Ecto neural progenitor cell (in vitro differentiated cells): ENCODE results near the gene CNOT2.

ENCODE experiments used
- DNase-seq: peaks from one replicate; pipeline ENCODE4 v3.0.0-alpha.2; 2018; ENCODE audit warnings: low spot score

Gene CNOT2, protein sequence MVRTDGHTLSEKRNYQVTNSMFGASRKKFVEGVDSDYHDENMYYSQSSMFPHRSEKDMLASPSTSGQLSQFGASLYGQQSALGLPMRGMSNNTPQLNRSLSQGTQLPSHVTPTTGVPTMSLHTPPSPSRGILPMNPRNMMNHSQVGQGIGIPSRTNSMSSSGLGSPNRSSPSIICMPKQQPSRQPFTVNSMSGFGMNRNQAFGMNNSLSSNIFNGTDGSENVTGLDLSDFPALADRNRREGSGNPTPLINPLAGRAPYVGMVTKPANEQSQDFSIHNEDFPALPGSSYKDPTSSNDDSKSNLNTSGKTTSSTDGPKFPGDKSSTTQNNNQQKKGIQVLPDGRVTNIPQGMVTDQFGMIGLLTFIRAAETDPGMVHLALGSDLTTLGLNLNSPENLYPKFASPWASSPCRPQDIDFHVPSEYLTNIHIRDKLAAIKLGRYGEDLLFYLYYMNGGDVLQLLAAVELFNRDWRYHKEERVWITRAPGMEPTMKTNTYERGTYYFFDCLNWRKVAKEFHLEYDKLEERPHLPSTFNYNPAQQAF

GRCh38 chr12:70242695-70243509 is at the start of gene CNOT2:
Gene CNOT2, plus strand, starts transcription at chr12:70243433. Its CDS starts 34,794 bp downstream, at chr12:70278227.
- peak; percentile 98 for DNase-seq

DNA sequence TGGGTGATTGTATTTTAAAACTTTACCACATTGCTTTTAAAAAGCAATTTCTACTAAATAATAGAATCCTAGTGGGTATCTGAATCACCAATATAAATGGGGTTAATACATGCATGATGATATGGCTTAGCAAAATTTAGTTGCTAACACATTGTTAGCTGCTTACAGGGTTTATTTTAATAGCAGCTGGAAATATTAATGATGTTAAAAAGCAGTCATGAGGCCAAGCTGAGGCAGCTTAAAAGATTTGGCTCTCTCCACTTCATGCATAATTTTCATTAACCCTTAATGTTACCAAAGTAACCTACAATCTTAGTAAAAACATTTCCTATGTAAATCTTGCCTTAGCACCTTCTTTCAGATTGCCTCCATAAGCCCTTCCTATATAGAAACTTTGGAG is 49.2 kb upstream of the CNOT2 start:
- no peak for DNase-seq

- no peak for DNase-seq
Measured at GRCh38 chr12:70196811-70197281, 46.4 kb upstream of the CNOT2 start.

- no peak for DNase-seq
Measured at GRCh38 chr12:70197345-70197744, 45.9 kb upstream of the CNOT2 start.

DNA sequence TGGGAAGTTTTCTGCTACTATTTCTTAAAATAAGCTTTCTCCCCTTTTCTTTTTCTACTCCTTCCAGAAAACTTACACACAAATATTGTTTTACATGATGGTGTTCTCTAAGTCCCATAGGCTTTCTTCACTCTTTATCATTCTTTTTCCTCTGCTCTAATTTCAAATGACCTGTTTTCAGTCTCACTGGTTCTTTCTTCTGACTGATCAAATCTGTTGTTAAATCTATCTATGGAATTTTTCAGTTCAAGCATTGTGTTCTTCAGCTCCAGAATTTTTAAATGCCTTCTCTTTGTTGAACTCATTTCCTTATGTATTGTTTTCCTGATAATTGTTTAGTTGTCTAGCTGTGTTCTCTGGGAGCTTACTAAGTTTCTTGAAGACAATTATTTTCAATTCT is 29.5 kb upstream of the CNOT2 start:
- DNase-seq: no peak

DNA sequence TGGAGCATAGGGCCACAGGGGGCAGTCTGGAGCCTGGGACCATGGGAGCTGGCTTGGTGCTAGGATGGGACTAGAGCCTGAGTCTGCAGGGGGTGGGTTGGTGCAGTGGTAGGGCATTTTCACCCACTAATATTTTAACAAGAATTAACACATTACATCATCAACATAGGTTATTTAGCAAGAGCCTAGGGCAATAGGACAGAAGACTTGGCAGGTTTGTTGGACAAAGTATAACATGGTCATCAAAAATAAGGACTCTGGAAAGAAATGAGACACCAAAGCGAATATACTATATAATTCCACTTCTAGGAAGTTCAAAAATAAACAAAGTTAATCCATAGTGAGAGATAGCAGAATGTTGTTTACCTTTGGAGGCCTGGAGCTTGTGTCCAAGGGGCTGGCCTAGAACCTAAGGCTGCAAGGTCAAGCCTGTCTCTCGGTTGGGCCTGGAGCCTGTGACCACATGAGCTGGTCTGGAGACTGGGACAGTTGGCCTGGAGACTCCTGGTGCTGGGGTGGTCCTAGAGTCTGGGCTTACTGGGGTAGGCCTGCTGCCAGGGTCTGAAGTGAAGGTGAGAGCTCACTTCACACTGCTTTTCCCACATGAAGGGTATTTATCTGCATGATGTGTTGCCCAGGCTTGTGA is 28.1 kb upstream of the CNOT2 start:
- no peak for DNase-seq

GRCh38 chr12:70217416-70217815 is 25.8 kb upstream of the CNOT2 start:
- no peak for DNase-seq

GRCh38 chr12:70221626-70222025 is 21.6 kb upstream of the CNOT2 start:
- no peak for DNase-seq

DNA sequence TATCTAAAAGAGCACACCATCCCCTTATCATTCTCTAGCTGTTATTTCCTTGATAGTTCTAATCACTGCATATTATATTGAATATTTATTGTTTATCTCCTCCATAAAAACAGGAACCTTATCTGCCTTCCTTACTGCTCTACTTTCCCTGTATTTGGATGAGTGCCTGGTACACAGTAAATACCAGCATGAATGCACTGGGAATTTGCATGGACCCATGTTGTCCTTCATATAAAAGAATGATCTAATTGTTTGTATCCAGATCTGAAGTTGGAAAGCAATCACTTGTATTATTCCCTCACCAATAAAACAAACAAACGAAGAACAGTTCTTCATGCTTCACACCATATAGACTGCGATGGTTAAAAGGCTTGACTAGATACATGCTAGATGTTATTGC is 15.3 kb upstream of the CNOT2 start:
- DNase-seq: no peak

DNA sequence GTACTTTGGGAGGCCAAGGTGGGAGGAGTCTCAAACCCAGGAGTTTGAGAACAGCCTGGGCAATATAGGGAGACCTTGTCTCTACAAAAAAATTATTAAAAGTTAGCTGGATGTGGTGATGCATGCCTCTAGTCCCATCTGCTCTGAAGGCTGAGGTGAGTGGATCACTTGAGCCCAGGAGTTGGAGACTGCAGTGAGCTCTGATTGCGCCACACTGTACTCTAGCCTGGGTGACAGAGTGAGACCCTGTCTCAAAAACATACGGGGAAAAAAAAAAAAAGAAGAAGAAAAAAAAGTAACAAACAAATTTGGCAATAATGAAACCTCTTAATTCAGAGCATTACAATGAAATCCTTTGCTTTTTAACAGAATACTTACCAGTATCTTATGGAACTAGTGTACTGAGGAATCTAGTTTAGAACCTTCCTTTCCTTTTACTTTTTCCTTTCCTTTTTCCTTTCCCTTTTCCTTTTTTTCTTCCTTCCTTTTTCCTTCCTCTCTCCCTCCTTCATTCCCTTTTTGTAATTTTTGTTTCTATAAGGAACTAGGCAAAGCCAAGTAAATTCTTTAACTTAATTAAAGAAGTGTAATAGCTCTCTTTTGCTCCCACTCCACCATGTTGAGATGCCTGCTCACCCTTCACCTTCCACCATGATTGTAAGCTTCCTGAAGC is 12.2 kb upstream of the CNOT2 start:
- no peak for DNase-seq

- DNase-seq: no peak
Measured at GRCh38 chr12:70236990-70237389, 6.2 kb upstream of the CNOT2 start.

DNA sequence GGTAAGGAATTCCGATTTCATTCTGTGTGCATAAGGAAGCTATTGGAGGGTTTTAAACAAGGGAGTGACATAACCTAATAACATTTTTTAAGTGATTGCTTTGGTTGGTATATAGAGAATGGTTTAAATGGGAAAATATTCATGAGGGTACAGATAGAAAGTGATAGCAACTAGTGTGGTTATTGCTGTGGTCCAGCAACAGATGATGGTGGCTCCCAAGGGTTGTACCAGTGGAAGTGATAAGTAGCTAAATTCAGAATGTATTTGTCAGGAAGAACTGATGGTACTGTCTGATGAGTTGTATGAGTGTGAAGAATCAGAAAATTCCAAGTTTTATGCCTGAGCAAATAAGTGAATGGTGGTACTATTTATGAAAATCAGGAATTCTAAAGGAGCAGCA is 2.6 kb upstream of the CNOT2 start:
- no peak for DNase-seq

DNA sequence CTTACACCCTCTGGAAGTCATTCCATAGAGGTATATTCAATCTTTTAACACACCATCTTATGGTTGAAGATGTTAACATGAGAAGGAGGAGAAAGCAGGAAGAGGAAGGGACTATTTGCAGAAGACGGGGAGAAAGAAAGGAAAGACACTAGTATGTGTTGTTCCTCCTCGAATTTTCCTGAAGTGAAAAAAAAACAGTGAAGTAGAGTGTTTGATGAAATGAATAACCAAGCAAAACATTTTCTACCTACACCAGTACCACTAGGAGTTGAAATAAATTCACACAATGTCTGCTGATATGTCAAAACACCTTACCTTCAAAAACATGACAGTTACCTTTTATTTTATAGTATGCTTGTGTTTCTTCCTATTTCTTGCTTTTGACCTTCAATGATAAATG is 1.4 kb upstream of the CNOT2 start:
- DNase-seq: no peak

DNA sequence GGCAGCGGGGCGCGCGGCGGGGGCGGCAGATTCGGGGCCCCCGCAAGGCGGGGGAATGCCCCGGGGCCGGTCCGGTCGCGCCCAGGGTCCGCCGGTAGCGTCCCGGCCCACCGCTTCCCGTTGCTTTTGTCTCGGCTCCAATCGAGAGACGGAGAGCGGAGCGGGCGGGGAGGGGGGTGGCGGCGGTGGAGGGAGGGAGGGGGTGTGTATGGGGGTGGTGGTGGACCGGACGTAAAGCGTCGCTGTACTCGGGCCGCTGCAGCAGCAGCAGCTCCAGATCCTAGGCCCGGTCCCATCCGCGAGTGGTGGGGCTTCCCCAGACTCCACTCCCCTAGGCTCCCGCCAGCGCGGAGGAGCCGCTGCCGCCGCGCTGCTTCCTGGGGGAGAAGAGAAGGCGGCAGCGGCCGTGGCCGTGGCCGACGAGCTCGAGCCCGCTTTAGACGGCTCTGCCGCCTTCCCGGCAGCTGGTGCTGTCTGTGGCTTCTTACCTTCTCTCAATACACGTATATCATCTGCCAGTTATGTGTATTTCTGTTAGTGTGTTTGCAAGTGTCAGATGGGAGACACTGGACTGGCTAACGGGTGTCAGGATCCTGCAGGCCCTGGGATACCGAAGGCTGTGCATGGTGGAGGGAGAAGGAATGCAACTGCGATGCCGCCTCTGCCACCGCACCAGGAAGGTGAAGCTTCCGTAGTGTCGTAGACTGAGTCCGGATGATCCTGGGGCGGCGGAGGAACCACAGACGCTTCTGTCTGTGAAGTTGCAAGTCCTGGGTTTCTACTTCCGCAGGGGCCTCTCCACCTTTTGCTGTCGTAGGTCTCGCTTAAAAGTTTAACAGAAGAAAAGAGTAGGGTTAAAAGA is 508 bp downstream of the CNOT2 start:
- peak; percentile 68 for DNase-seq

DNA sequence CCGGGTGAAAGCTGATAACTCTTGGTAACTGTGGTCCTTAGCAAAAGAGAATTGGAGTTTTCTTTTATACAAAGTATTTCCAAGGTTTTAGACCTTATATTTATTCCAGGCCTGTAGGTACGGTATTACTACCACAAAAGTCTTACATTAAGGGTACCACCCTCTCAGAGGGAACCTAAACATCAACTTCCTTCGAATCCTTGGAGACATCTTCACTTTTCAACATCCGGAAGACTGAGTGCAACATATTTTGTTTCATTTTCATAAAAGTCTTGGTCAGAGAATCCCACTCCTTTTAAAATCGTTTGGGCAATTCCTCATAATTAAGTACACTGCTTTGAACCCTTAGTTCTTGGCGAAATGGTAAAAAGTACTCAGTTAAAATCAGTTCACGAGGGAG is 1.2 kb downstream of the CNOT2 start:
- DNase-seq: no peak

- DNase-seq: no peak
Measured at GRCh38 chr12:70245458-70245857, 2.2 kb downstream of the CNOT2 start.

DNA sequence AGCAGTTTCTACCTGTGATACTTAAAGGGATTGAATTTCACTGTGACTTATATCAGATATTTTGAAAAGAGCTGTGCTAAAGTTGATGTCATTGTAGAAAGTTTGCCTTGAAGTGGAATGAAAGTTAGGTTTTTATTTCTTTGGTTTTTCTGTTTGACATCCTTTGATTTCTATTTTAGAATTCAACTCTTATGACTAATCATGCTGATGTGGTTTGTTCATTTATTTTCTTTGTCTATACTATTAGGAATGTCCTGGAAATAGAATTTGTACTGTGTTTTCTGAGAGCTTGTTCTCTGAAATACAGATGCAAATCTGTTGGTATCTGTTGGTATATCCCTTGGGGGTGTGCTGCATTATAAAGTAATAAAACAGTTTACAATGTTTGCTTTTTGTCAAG is 3.3 kb downstream of the CNOT2 start:
- DNase-seq: no peak

DNA sequence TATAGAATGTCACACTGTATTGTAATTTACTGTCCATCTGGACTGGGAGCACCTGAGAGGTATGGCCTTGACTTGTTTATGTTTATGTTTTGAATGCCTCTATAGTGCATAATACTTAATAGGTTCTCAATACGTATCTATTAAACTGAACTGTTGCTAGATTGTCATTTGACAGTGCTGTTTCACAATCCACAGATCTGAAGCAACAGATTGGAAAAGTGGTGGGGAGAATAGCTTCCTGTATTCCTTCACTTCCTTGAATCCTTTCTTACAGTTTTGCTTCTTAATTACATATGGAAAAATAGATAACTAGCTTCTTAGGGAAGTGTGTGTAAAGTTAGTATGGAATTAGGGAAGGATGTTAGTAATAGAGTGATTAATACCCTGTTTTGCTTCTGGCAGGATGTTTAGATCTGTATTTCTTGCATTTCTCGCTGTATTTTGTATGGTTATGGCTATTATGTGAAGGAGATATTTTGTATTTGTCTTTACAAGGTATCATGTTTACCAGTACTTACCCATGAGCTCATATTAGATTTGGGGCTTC is 4.5 kb downstream of the CNOT2 start:
- DNase-seq: no peak

DNA sequence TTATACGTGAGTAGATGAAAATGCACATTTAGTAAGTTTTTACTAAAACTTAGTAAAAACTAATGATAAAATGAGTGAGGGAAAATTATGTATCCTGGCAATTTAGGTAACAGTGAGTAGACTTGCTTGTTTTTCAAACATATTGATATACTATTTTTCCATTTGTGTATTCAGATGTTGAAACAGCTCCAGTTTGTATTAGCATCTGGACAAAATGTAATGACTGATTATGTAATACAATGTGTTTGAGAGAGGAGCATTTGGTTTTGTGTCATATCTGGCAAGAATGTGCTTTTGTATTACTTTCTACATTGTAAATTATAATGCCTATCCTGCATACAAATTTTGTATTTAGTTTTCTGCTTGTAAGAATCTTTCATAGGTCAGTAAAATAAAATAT is 5.6 kb downstream of the CNOT2 start:
- DNase-seq: no peak

- DNase-seq: no peak
Measured at GRCh38 chr12:70249903-70250302, 6.7 kb downstream of the CNOT2 start.

DNA sequence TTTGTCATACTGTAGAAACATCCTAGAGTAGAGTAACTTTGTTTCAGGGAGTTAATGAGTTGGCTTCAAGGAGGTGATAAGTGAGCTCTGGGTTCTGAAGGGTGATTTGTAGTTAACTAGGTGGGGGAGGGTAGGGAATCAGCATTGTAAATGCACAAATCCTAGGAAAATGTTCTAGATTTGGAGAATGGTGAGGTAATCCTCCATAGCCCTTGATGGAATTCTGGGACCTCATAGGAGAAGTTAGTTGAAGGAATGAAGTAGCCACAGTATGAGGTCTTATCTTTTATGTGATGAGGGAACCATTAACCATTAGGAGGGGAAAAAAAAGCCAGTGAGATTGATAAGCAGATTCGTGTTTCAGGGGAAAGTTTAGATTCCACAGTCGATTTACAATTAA is 8.0 kb downstream of the CNOT2 start:
- no peak for DNase-seq
